Measurements from ENCODE around the gene SLFNL1. TPM values are rescaled to one million over a fixed set of nuclear protein-coding genes. Genes with fewer than 3 reads are reported as not detected.

The SLFNL1 gene
- total and polyA plus RNA-seq, 4 donors: 0.38 to 1.0 (median 0.60) TPM

DNA sequence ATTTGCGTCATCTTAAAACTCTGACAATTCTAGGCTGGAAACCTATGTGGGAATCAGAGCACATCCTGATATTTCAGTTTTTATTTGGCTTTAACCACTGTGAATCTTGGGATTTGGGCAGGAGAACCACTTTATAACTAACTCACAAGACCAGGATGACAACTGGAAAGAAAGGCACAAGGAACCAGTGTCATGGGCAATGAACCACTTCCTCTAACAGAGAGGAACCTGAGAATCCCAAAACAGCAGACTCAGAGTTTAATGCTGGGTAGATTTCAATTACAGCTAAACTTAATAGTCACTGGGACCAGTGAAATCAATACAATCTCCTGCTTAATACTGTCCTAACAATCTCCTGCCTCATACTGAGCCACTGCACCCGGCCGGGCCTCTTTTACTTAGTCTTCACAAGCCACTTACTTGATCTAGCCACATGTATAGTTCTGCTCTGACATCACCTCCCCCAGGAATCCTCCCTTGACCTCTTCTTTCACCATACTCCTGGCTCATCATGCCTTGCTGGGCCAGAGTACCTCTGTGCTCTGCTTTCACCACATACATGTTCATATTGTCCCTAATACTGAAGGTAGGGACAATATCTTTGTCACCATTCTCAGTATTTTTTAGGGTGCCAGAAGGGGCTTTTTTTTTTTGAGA is 20.2 kb upstream of the SLFNL1 start:
- intact Hi-C loops (cut with DNase I): loop anchor here in 1 of 2 donors (10.0 kb wide), 1 partner anchor 203 kb away; the partner anchor contains the start of gene SCMH1
- H3K36me3 ChIP-seq (ENCODE audit: control insufficient read depth in 1 of 2, insufficient read depth in 2 of 2, low read length in 1 of 2): peaks cover 5 to 12% of the 10 kb centered on the region in 2 donors

DNA sequence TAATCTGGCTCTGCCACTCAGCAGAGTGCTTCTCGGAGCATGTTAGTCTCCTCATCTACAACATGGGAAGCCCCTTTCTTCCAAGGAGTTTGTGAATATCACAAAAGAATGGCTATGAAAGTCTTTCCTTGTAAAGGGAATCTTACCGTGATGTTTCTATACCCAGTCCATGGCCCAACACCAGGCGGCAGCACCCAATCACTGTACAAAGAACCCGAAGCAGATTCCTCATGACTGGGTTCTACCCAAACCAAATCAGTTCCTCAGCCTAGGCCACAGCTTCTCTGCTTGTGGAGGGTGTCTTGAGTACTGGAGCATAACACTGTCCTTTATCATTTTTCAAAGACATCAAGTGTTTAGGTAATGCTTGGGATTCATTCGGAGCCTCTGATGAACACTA is 16.6 kb upstream of the SLFNL1 start:
- ATAC-seq (ENCODE audit: low FRiP score) (no peak), DNase-seq (no peak)
- intact Hi-C loops (cut with DNase I): no loop called here
- H3K4me3 ChIP-seq (ENCODE audit: low read length in 2 of 2): no peak overlapping the region
- H3K4me1 ChIP-seq (ENCODE audit: control insufficient read depth in 1 of 2, insufficient read depth in 2 of 2, low read length in 2 of 2): no peaks in the 10 kb centered on the region
- H3K27me3 ChIP-seq (ENCODE audit: control insufficient read depth in 1 of 2, insufficient read depth in 2 of 2, low read length in 1 of 2): no peaks in the 10 kb centered on the region
- 81 to 83% methylated on average over 5 of the region's 5 CpGs for WGBS, 2 donors
- peaks cover 11 to 14% of the 10 kb centered on the region in 2 donors for H3K36me3 ChIP-seq (ENCODE audit: control insufficient read depth in 1 of 2, insufficient read depth in 2 of 2, low read length in 1 of 2)
- no peak overlapping the region for H3K27ac ChIP-seq (ENCODE audit: low read depth in 1 of 2, low read length in 2 of 2)
- no peaks in the 10 kb centered on the region for H3K9me3 ChIP-seq (ENCODE audit: control insufficient read depth, low read length)

More for the DNA sequence above, 20.2 kb upstream of the SLFNL1 start:
- Histone ChIP-seq H3K4me1 (ENCODE audit: control insufficient read depth in 1 of 2, insufficient read depth in 2 of 2, low read length in 2 of 2) (peaks cover 7 to 16% of the 10 kb centered on the region in 2 donors), H3K27ac (ENCODE audit: low read depth in 1 of 2, low read length in 2 of 2) (no peak overlapping the region), H3K27me3 (ENCODE audit: control insufficient read depth in 1 of 2, insufficient read depth in 2 of 2, low read length in 1 of 2) (no peaks in the 10 kb centered on the region), H3K9me3 (ENCODE audit: control insufficient read depth, low read length) (no peaks in the 10 kb centered on the region), H3K4me3 (ENCODE audit: low read length in 2 of 2) (no peak overlapping the region)
- ATAC-seq (ENCODE audit: low FRiP score) (no peak), DNase-seq (no peak)
- WGBS, 2 donors: 92 to 98% methylated on average over 3 of the region's 3 CpGs

DNA sequence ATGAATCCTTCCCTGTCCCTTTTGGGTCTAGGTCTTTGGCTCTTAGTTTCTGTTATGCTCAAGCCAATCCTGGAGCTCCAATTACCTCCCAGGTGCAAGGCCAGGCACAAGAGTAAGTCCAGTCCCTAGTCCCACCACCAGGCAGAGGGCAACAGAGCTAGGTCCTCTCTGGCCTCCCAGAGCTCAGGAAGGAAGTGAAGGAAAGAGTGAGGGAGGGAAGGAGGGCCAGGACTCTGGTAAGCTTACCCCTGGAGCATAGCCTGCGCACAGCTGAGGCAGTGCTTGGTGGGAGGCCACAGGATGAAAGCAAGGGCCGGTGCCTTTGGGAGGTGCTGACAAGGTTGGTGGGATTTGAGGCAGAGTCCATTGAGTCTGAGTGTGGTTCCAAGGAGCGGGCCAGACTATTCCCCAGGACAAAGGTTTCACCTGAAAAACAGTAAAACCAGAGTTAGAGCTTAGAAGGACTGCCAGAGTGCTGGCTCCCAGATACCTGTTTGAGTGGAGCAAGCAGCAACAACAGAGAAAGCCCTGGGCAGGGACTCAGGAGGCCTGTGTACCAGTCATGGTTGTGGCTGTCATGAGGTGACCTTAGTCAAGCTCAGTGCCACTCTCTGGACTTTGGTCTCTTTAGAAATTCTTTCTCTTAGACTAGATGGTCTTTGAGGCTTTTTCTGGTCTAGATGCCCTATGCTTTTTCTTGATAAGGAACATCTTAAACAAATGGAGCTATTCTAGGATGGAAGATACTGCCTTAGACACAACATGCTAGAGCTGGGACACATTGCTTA is 15.8 kb upstream of the SLFNL1 start:
- Histone ChIP-seq H3K36me3 (ENCODE audit: control insufficient read depth in 1 of 2, insufficient read depth in 2 of 2, low read length in 1 of 2) (peaks cover 11 to 16% of the 10 kb centered on the region in 2 donors), H3K27me3 (ENCODE audit: control insufficient read depth in 1 of 2, insufficient read depth in 2 of 2, low read length in 1 of 2) (no peaks in the 10 kb centered on the region), H3K9me3 (ENCODE audit: control insufficient read depth, low read length) (no peaks in the 10 kb centered on the region), H3K4me1 (ENCODE audit: control insufficient read depth in 1 of 2, insufficient read depth in 2 of 2, low read length in 2 of 2) (no peaks in the 10 kb centered on the region), H3K4me3 (ENCODE audit: low read length in 2 of 2) (no peak overlapping the region), H3K27ac (ENCODE audit: low read depth in 1 of 2, low read length in 2 of 2) (no peak overlapping the region)
- intact Hi-C loops (cut with DNase I): no loop called here
- WGBS, 2 donors: 95 to 98% methylated on average over 3 of the region's 3 CpGs
- no peak for DNase-seq
- no peak for ATAC-seq (ENCODE audit: low FRiP score)

DNA sequence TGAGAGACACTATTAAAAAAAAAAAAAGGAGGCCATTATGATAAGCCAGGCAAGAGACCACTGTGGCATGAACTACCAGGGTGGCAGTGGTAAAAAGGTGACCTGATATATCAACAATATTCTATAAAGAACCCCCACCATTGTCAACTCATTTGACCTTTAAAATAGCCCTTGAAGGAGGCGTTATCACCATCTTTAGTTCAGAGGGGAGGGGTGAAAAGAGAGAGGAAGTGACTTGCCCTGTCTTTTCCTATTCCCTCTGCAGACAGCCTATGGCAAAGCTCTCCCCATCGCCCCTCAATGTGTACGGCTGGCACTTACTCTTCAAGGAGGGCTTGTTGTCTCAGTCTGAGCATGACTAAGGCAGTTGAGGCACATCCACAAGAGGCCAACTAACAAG is 11.7 kb upstream of the SLFNL1 start:
- Histone ChIP-seq H3K4me1 (ENCODE audit: control insufficient read depth in 1 of 2, insufficient read depth in 2 of 2, low read length in 2 of 2) (no peaks in the 10 kb centered on the region), H3K27ac (ENCODE audit: low read depth in 1 of 2, low read length in 2 of 2) (no peak overlapping the region), H3K4me3 (ENCODE audit: low read length in 2 of 2) (no peak overlapping the region), H3K36me3 (ENCODE audit: control insufficient read depth in 1 of 2, insufficient read depth in 2 of 2, low read length in 1 of 2) (peaks cover 10 to 15% of the 10 kb centered on the region in 2 donors), H3K9me3 (ENCODE audit: control insufficient read depth, low read length) (no peaks in the 10 kb centered on the region), H3K27me3 (ENCODE audit: control insufficient read depth in 1 of 2, insufficient read depth in 2 of 2, low read length in 1 of 2) (no peaks in the 10 kb centered on the region)
- ATAC-seq (ENCODE audit: low FRiP score) (no peak), DNase-seq (no peak)
- intact Hi-C loops (cut with DNase I): no loop called here
- 87 to 91% methylated on average over 3 of the region's 3 CpGs for WGBS, 2 donors

DNA sequence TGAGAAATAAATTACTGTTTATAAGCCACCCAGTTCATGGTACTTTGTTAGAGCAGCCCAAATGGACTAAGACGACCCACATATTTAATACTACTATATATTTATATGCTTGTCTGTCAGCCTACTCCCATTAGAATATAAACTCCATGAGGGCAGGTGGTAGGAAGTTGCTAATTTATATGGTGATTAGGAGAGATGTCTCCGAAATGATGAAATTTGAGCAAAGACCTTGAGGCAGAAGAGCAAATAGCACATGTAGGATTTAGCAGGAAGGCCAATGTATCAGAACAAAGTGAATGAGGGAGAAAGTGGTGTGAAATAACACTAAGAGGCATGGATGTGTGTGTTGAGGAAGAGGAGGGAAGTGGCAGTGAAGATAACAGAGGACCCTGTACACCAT is 10.6 kb upstream of the SLFNL1 start:
- no peaks in the 10 kb centered on the region for H3K4me1 ChIP-seq (ENCODE audit: control insufficient read depth in 1 of 2, insufficient read depth in 2 of 2, low read length in 2 of 2)
- no peak for DNase-seq
- H3K4me3 ChIP-seq (ENCODE audit: low read length in 2 of 2): no peak overlapping the region
- no peaks in the 10 kb centered on the region for H3K27me3 ChIP-seq (ENCODE audit: control insufficient read depth in 1 of 2, insufficient read depth in 2 of 2, low read length in 1 of 2)
- ATAC-seq (ENCODE audit: low FRiP score): no peak
- intact Hi-C loops (cut with DNase I): no loop called here
- H3K27ac ChIP-seq (ENCODE audit: low read depth in 1 of 2, low read length in 2 of 2): no peak overlapping the region
- whole genome bisulfite sequencing, 2 donors: 68% methylated on average over 2 of the region's 2 CpGs
- H3K36me3 ChIP-seq (ENCODE audit: control insufficient read depth in 1 of 2, insufficient read depth in 2 of 2, low read length in 1 of 2): peaks cover 7 to 9% of the 10 kb centered on the region in 2 donors
- H3K9me3 ChIP-seq (ENCODE audit: control insufficient read depth, low read length): no peaks in the 10 kb centered on the region

DNA sequence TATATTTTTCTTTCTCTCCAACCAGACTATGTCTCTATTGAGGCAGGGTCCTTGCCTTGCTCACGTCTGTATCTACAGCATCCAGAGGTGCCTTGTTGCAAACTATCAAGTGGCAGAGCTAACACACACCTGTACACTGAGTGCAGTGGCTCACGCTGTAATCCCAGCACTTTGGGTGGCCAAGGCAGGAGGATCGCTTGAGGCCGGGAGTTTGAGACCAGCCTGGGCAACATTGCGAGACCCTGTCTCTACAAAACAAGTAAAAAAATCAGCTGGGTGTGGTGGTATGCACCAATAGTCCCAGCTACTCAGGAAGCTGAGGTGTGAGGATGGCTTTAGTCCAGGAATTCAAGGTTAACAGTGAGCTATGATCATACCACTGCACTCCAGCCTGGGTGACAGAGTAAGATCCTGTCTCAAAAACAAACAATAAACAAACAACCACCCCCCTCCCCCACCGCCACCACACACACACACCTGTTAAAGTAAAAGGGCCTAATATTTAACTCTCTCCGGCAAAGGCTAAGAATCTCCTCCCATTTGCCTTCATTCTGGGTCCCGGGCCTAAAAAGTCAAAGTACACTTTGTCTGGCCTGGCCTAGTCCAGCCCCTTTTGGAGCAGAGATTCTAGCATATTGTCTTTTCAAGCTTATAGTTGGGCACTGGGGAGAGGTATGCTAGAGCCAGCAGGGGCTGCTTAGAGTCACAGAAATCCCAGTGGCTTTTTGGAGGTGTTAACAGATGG is 9.5 kb upstream of the SLFNL1 start:
- DNase-seq (no peak), ATAC-seq (ENCODE audit: low FRiP score) (no peak)
- intact Hi-C loops (cut with DNase I): no loop called here
- no peak overlapping the region for H3K27ac ChIP-seq (ENCODE audit: low read depth in 1 of 2, low read length in 2 of 2)
- peaks cover 8 to 12% of the 10 kb centered on the region in 2 donors for H3K36me3 ChIP-seq (ENCODE audit: control insufficient read depth in 1 of 2, insufficient read depth in 2 of 2, low read length in 1 of 2)
- no peaks in the 10 kb centered on the region for H3K4me1 ChIP-seq (ENCODE audit: control insufficient read depth in 1 of 2, insufficient read depth in 2 of 2, low read length in 2 of 2)
- H3K9me3 ChIP-seq (ENCODE audit: control insufficient read depth, low read length): no peaks in the 10 kb centered on the region
- no peaks in the 10 kb centered on the region for H3K27me3 ChIP-seq (ENCODE audit: control insufficient read depth in 1 of 2, insufficient read depth in 2 of 2, low read length in 1 of 2)
- 89 to 92% methylated on average over 8 of the region's 8 CpGs for WGBS, 2 donors
- H3K4me3 ChIP-seq (ENCODE audit: low read length in 2 of 2): no peak overlapping the region

DNA sequence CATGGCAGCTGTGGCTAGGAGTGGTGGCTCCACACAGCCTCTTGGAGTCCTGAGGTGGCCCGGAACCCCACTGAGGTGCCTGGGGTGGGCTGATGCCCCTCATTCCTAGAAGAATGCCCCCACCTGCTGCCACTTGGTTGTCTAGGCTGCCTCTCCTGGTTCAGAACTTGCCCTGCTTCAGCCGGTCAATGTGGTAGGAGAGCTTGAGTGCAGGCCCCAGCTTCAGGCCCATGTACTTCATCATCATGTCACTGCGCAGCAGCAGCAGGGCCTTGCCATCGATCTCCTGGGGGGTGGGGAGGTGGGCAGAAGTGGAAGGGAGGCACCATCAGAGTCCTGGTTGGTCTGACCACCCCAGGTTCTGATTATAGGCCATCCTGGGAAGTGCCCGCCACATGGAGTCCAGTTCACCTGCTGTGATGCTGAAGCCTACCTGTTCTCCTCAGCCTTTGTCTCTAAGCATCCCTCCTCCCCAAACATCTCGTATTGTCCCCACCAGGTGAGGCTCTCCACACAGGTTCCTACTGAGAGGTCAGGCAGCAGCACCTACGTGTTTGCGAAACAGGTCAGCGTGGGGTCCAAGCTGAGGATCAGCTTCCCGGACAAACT is 6.6 kb upstream of the SLFNL1 start:
- intact Hi-C loops (cut with DNase I): no loop called here
- Histone ChIP-seq H3K9me3 (ENCODE audit: control insufficient read depth, low read length) (no peaks in the 10 kb centered on the region), H3K27me3 (ENCODE audit: control insufficient read depth in 1 of 2, insufficient read depth in 2 of 2, low read length in 1 of 2) (no peaks in the 10 kb centered on the region), H3K4me3 (ENCODE audit: low read length in 2 of 2) (no peak overlapping the region), H3K4me1 (ENCODE audit: control insufficient read depth in 1 of 2, insufficient read depth in 2 of 2, low read length in 2 of 2) (no peaks in the 10 kb centered on the region), H3K27ac (ENCODE audit: low read depth in 1 of 2, low read length in 2 of 2) (no peak overlapping the region), H3K36me3 (ENCODE audit: control insufficient read depth in 1 of 2, insufficient read depth in 2 of 2, low read length in 1 of 2) (peaks cover 5 to 7% of the 10 kb centered on the region in 2 donors)
- 96 to 98% methylated on average over 10 of the region's 10 CpGs for WGBS, 2 donors
- no peak for DNase-seq
- no peak for ATAC-seq (ENCODE audit: low FRiP score)

DNA sequence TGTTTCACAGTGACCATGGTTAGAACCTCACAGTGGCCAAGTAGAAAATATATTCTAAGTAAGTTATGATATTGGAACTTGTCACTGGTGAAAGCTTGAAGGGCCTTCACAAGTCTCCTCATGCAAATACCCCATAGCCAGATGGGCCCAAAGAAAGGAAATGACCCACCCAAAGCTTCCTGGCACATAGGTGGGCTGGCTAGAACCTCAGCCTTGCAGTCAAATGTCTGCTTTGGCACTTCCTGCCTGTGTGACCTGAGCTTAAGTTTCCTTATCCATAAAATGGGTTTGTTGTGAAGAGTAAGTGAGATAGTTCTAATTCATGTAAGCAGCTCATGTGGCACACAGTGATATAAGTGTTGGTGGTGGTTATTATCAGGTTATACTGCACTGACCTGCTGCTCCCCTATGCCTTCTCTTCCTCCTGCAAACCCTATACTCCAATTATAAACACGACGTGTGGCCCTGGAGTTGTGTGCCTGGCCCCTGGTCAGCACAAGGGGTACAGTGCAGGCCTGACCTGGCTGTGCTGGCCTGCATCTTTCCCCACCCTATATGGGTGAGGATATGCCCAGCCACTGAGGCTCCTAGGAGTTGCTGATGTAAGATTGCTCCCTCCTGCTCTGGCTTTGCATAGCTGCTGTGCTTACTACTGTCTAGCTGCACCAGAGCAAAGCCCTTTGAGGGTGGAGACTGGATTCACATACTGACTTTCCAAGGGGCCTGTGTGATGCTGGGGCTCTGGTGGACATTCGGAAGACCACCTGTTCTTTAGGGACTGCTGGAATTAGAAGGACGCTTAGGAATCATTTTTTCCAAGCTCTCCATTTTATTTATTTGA is 4.7 kb upstream of the SLFNL1 start:
- Histone ChIP-seq H3K4me3 (ENCODE audit: low read length in 2 of 2) (no peak overlapping the region), H3K27me3 (ENCODE audit: control insufficient read depth in 1 of 2, insufficient read depth in 2 of 2, low read length in 1 of 2) (no peaks in the 10 kb centered on the region), H3K36me3 (ENCODE audit: control insufficient read depth in 1 of 2, insufficient read depth in 2 of 2, low read length in 1 of 2) (peaks cover 2 to 7% of the 10 kb centered on the region in 2 donors), H3K4me1 (ENCODE audit: control insufficient read depth in 1 of 2, insufficient read depth in 2 of 2, low read length in 2 of 2) (no peaks in the 10 kb centered on the region), H3K27ac (ENCODE audit: low read depth in 1 of 2, low read length in 2 of 2) (no peak overlapping the region), H3K9me3 (ENCODE audit: control insufficient read depth, low read length) (no peaks in the 10 kb centered on the region)
- ATAC-seq (ENCODE audit: low FRiP score): no peak
- intact Hi-C loops (cut with DNase I): no loop called here
- WGBS, 2 donors: 93 to 96% methylated on average over 4 of the region's 4 CpGs
- DNase-seq: no peak
